Measurements from ENCODE around the gene TMEM145. TPM values are rescaled to one million over a fixed set of nuclear protein-coding genes. Genes with fewer than 3 reads are reported as not detected.

The TMEM145 gene
- total RNA-seq, 1 experiment from 2014 or later: 1.2 TPM

GRCh38 chr19:42317535-42317934, 4.4 kb downstream of the TMEM145 start:
- no peaks in the 10 kb centered on the region for H3F3A ChIP-seq (ENCODE audit: insufficient read depth, low read depth)
- H3K4me2 ChIP-seq: no peak overlapping the region
- no peak overlapping the region for H3K4me3 ChIP-seq
- 0 out of 2 replicates have a peak, but pooled peaks cover 4% of the 10 kb centered on the region for H3K4me1 ChIP-seq (replicated peaks; ENCODE audit: insufficient read depth)
- no peaks in the 10 kb centered on the region for H3K36me3 ChIP-seq (ENCODE audit: low read depth)
- H3K27ac ChIP-seq: no peak overlapping the region
- intact Hi-C loops (cut with micrococcal nuclease; ENCODE audit: unreplicated experiment): no loop called here
- H2AFZ ChIP-seq: no peak overlapping the region
- H4K20me1 ChIP-seq (ENCODE audit: insufficient read depth): no peaks in the 10 kb centered on the region
- H3K79me2 ChIP-seq (ENCODE audit: low read depth): no peaks in the 10 kb centered on the region
- ChIA-PET CTCF (no interaction called here), POLR2A (ENCODE audit: unreplicated experiment) (interaction anchor here (0.6 kb wide), 1 partner anchor 168 kb away, joined by 3 read pairs; no protein-coding TSS in a partner anchor)
- no peaks in the 10 kb centered on the region for H3K9me2 ChIP-seq (ENCODE audit: insufficient read depth)
- no peak for TF ChIP-seq EZH2 (IDR thresholded peaks at IDR 0.05; ENCODE audit: low read depth)
- no peak for TF ChIP-seq CTCF (conservative IDR thresholded peaks at IDR 0.05)
- DNase-seq: no peak
- no peaks in the 10 kb centered on the region for H3K9me3 ChIP-seq (ENCODE audit: insufficient read depth, low read depth)
- BruUV-seq (replicated peaks): no TSS peak
- H3K27me3 ChIP-seq (ENCODE audit: insufficient read depth, low read depth): peaks cover 23% of the 10 kb centered on the region; the same call in 1 of the 2 replicates

GRCh38 chr19:42322305-42322704, 9.2 kb downstream of the TMEM145 start:
- Histone ChIP-seq H3K4me3 (no peak overlapping the region), H3K4me1 (replicated peaks; ENCODE audit: insufficient read depth) (peaks cover 14% of the 10 kb centered on the region), H3K27me3 (ENCODE audit: insufficient read depth, low read depth) (no peaks in the 10 kb centered on the region), H3F3A (ENCODE audit: insufficient read depth, low read depth) (0 out of 2 replicates have a peak, but pooled peaks cover 6% of the 10 kb centered on the region), H4K20me1 (ENCODE audit: insufficient read depth) (no peaks in the 10 kb centered on the region), H3K36me3 (ENCODE audit: low read depth) (no peaks in the 10 kb centered on the region), H3K9me2 (ENCODE audit: insufficient read depth) (no peaks in the 10 kb centered on the region), H3K9me3 (ENCODE audit: insufficient read depth, low read depth) (no peaks in the 10 kb centered on the region), H3K79me2 (ENCODE audit: low read depth) (peaks cover 17% of the 10 kb centered on the region), H2AFZ (no peak overlapping the region), H3K4me2 (no peak overlapping the region), H3K27ac (no peak overlapping the region)
- no peak for TF ChIP-seq EZH2 (IDR thresholded peaks at IDR 0.05; ENCODE audit: low read depth)
- no peak for TF ChIP-seq CTCF (conservative IDR thresholded peaks at IDR 0.05)
- BruUV-seq (replicated peaks): no TSS peak
- intact Hi-C loops (cut with micrococcal nuclease; ENCODE audit: unreplicated experiment): no loop called here
- DNase-seq: no peak
- POLR2A ChIA-PET (ENCODE audit: unreplicated experiment): no interaction called here
- CTCF ChIA-PET: interaction anchor here (0.5 to 0.7 kb wide), 3 partner anchors 11 to 146 kb away, joined by 3 to 8 read pairs (median 4); no protein-coding TSS in a partner anchor

GRCh38 chr19:42323473-42323851, 10.4 kb downstream of the TMEM145 start:
- Histone ChIP-seq H3F3A (ENCODE audit: insufficient read depth, low read depth) (0 out of 2 replicates have a peak, but pooled peaks cover 6% of the 10 kb centered on the region), H3K79me2 (ENCODE audit: low read depth) (peaks cover 21% of the 10 kb centered on the region), H3K27ac (no peak overlapping the region), H3K4me3 (no peak overlapping the region), H3K9me2 (ENCODE audit: insufficient read depth) (no peaks in the 10 kb centered on the region), H3K27me3 (ENCODE audit: insufficient read depth, low read depth) (no peaks in the 10 kb centered on the region), H4K20me1 (ENCODE audit: insufficient read depth) (no peaks in the 10 kb centered on the region), H3K4me1 (replicated peaks; ENCODE audit: insufficient read depth) (peaks cover 14% of the 10 kb centered on the region), H2AFZ (no peak overlapping the region), H3K4me2 (no peak overlapping the region), H3K9me3 (ENCODE audit: insufficient read depth, low read depth) (no peaks in the 10 kb centered on the region), H3K36me3 (ENCODE audit: low read depth) (no peaks in the 10 kb centered on the region)
- ChIA-PET POLR2A (ENCODE audit: unreplicated experiment) (no interaction called here), CTCF (interaction anchor here (0.7 kb wide), 1 partner anchor 199 kb away, joined by 3 read pairs; no protein-coding TSS in a partner anchor)
- BruUV-seq (replicated peaks): no TSS peak
- no peak for DNase-seq
- intact Hi-C loops (cut with micrococcal nuclease; ENCODE audit: unreplicated experiment): no loop called here
- TF ChIP-seq EZH2 (IDR thresholded peaks at IDR 0.05; ENCODE audit: low read depth): no peak
- TF ChIP-seq CTCF (conservative IDR thresholded peaks at IDR 0.05): no peak

Measured in PC-9 (cell line).